GM18517 (cell line): Measurements from ENCODE around the gene GNAL.
A peak's percentile ranks its signal among the peaks of the same experiment; 100 is the strongest.
"Not testable (repeated sequence)": the region's sequence is repeated elsewhere in the genome, so short reads cannot be mapped to it uniquely, and the experiment has no call there.

Experiments
- ATAC-seq: cut with Tn5 transposase; IDR thresholded peaks from one replicate; pipeline ENCODE4 v1.9.1; 2021; ENCODE audit warnings: mild to moderate bottlenecking, moderate library complexity; ENCODE audit not compliant: unreplicated experiment

Gene GNAL

DNA sequence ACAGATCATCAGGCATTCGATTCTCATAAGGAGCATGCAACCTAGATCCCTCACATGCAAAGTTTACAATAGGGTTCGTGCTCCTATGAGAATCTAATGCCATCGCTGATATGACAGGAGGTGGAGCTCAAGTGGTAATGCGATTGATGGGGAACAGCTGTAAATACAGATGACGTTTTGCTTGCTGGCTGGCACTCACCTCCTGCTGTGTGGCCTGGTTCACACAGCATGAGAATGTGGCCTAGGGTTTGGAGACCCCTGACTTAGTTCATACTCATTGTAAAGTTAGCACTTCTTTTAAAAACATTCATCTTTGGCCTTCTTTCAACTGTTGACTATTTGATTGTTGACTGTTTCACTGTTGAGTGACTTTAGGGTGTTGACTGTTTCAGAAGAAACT is 153.5 kb downstream of the GNAL start:
- ATAC-seq: no peak

DNA sequence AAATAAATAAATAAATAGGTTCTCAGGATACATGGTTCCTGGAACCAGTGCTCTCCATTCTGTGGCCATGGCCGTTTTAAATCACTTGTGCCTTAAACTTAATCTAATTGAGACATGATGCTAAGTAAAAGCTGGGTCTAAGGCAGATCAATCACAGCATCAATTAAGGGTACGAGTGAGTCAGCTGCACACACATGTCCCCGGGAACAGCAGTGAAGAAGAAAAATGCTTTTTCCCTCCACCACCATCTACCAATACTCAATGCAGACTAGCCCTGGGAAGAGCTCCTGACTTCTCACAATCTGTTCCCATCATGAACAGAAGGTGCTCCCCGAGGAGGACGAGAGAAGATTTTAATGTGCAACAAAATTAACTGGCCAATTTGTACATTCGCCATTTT is 155.4 kb downstream of the GNAL start:
- ATAC-seq: no peak

DNA sequence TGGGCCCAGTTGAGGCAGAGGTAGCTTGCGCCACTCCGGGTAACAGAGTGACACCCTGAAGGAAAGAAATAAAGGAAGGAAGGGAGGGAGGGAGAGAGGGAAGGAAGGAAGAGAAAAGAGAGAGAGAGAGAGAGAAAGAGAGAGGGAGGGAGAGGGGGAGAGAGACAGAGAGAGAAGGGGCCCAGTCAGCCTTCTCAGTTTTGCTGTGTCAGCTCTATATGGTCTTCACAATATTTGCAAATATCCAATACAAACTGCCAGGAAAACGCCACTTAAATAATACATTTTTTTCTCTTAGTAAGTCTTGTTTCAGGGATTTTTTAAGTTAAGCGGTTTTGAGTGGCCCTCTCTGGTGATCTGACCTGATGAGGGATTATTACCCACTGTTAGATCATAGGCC is 156.6 kb downstream of the GNAL start:
- ATAC-seq: no peak

DNA sequence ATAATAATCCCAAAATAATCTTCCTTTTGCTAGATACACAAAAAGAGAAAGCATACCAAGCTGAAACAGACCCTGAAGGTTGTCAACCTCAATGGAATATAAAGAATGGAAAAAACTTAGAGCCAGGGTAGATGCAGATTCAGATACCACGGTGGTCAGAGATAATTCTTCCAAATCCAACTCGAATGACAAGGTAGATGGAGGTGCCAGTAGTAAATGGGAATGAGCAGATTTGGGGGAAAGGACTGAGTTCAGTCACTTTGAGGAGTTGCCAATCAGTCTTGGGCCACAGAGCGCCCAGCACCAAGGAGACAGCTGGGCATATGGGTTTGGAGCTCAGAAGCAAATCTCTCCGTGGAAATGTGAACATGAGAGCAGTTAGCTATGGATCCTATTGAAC is 158.7 kb downstream of the GNAL start:
- no peak for ATAC-seq

DNA sequence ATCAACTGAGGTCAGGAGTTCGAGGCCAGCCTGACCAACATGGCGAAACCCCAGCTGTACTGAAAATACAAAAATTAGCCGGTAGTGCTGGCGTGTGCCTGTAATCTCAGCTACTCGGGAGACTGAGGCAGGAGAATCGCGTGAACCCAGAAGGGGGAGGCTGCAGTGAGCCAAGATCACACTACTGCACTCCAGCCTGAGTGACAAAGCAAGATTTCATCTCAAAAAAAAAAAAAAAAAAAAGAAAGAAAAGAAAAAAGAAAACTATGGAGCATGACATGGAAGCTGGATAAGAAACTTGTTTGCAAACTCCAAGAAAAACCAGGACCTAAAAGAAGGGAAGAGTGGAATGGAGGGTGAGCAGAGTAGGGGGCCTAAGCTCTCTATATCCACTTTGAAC is 160.2 kb downstream of the GNAL start:
- no peak for ATAC-seq

DNA sequence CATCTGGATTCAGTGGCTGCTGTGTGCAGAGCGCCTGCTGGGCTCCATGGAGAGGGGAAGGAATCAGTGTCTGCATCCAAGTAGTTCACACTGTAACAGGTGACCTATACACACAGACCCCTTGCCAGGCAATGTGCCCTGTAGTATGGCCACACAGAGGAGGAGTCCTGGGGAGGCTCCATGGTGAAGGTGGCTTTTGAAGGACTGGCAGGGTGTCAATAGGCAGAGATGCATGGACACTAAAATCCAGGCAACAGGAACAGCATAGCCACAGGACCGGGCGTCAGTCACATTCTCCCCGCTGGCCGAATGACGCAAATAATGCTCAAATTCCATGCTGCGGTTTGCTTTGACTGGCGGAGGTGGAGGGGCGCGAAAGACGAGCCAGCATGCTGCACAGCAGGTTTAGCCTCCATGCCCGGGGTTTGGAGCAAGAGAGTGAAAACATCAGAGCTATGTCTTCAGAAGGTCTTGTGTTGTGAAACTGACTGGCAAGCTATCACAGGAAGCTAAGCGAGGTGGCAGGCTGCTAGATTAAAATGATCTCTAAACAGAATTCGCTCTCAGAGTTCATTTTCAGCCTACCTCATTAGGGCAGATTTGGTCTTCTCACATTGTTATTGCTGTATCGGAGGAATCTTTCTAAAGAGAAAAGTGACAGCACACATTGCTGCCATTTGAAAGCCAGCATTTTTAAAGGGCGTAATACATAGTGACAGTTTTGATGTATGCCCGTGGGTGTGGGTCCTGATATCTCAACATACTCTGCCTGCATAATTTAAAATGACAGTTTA is 161.0 kb downstream of the GNAL start:
- no peak for ATAC-seq

DNA sequence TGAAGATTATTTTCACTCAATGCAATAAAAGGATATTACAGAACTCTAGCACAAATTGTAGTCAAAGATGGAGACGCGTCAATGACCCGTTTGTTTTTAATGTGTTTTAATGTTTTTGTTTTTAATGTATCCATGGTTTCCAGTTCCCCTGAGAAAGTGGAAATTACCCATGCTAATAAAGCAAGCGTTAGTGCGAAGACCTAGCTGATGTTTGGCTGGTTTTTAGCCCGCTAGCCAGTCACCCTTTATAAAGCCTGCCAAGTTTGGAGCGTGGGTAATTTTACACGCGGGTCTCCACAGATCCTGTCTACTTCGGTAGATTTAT is 161.7 kb downstream of the GNAL start:
- ATAC-seq: peak; percentile 53

DNA sequence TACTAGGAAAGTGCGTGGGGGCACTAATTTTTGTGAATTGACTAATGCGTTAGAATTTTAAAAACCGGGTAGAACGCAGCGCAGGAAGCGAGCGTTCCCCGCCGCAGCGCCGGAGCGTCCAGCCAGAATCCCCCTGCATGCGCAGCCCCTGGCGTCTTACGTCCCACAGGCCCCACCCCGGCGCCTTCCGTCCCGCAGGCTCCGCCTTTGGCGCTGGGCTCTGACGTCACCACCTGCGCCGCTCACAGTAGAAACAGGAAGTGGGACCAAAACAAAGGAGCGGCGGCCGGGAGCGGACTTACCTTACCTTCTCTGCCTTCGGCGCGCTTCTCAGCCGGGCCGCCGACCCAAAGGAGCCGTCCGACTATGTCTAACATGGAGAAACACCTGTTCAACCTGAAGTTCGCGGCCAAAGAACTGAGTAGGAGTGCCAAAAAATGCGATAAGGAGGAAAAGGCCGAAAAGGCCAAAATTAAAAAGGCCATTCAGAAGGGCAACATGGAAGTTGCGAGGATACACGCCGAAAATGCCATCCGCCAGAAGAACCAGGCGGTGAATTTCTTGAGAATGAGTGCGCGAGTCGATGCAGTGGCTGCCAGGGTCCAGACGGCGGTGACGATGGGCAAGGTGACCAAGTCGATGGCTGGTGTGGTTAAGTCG is 162.2 kb downstream of the GNAL start, which contains the start of gene CHMP1B:
CHMP1B (plus strand) TSS at position 268 of the 660 bp plus-strand sequence; CDS start at position 367, 99 bp downstream.
- peak; percentile 82 for ATAC-seq

DNA sequence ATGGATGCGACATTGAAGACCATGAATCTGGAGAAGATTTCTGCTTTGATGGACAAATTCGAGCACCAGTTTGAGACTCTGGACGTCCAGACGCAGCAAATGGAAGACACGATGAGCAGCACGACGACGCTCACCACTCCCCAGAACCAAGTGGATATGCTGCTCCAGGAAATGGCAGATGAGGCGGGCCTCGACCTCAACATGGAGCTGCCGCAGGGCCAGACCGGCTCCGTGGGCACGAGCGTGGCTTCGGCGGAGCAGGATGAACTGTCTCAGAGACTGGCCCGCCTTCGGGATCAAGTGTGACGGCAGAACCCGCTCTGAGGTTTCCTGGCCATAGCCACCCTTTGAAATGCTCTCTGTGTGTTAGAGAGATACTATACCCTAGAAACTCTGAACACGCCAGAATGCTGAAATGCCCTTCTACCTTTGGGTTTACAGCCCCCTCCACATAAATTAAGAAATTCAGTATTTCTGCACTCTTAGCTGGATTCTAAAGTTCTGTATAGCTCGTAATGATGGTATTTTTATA is 162.8 kb downstream of the GNAL start:
- ATAC-seq: peak; percentile 25

DNA sequence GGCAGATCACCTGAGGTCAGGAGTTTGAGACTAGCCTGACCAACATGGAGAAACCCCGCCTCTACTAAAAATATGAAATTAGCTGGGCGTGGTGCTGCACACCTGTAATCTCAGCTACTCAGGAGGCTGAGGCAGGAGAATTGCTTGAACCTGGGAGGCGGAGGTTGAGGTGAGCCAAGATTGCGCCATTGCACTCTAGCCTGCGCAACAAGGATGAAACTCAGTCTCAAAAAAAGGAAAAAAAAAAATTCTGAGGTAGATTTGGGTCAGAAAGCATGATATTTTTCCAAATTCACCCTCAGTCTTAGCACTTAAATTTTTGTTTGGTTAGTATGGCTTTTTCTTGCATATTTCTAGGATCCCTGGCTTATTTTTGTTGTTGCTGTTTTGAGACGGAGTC is 165.5 kb downstream of the GNAL start:
- not testable (repeated sequence) for ATAC-seq

DNA sequence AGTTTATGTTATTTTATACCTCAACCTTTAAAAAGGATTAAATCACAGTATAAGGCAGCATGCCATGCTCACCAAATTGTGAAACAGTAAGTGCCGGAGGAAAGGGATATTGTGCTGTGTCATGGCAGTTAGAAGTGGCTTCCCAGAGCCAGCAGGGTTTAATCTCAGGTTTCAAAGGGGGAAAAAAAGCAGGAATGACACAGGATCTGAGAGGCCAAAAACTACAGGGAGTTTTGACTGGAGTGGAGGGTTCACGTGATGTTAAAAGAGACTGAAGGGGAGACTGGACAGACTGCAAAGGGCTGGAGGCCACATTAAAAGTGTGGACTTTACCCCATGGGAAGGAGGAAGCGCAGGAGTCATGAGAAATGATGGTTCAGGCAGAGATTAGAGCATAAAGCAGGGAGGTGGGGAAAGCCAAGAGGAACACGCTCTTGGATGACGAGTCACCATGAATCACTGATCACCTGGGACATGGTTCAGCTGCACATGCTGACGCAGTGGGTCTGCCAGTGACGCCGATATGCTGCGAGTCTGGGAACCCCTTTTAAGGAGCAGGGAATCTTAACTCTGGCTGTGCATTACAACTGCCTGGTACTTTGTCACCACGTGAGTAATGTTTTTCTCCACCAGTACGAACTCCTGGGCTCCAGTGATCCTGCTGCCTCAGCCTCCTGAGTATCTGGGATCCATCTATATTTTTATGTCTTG is 168.3 kb downstream of the GNAL start:
- no peak for ATAC-seq

DNA sequence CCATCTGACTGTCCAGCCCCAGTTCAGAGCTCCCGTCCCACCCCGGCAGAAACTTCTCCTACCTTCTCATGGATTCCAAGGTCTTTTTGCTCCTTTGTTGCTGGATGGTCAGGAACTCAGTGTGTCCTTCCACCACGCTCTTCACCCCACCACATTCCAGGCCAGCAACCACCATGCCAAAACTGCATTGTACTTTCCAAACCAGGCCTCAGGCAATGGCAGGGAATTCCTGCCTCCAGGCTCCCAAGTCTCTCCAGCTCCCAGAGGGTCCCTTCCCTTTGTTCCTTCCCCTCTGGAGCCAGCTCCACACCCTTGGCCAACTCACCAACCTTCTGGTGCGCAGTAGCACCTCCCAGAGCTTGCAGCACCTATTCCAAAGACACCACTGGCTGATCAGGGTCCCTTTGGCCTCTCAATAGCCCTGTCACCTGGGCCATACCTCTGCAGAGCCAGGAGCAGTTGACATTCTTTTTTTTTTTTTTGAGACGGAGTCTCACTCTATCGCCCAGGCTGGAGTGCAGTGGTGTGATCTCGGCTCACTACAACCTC is 170.3 kb downstream of the GNAL start:
- ATAC-seq: no peak

DNA sequence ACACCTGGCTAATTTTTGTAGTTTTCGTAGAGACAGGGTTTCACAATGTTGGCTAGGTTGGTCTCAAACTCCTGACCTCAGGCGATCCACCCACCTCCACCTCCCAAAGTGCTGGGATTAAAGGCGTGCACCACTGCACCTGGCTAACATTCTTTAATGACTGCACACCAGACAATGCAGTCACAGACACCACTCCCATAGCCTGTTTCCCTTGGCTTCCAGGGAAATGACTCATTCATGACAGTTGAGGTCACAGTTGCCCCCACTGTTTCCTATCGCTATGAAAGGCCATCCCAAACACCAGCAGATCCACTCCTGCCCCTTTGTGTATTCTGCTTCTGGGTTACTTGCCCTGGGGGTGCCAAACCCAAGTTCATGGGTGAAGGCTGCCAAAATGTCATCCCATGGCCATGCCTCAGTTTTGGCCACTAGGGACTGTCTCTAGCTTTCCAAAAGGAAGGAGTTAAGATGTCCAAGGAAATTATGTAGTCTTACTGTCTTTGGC is 170.9 kb downstream of the GNAL start:
- no peak for ATAC-seq

DNA sequence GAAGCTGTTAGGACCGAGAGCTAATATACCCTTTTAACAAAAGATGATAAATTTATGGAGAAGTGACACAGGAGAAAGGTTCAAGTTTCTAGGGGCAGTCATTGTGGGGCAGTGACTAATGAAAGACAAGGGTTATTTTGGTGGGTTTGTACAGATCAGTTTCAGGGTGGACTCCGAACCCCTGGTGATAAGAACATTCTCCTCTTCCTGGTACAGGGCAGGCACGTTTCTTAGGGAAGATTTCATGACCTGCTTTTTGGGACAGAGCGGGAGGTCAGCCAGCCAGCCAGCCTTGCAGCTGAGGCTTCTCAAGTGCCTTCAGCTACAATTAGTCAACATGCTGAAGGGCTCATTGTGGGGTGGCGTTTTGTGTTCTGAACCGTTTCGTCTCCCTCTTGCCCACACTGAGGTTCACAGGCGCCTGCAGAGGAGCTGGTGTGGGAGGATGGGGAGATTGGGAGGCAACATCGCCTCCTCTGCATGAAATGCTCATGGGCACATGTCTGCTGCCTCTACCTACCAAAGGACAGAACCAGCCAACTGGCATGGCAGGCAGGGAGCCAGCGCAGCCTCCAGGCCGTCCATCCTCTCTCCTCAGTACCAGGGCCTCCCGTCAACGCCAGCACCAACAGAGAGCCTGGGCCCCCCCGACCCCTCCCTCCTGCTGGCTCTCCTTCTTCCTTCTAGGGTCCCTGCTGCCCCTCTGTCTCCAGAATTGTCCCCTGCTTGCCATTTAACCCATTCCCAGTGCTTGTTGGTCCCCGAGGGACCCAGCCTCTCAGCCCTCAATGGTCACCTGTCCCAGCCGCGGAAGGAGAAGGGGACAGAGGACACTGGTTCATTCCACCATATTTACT is 171.8 kb downstream of the GNAL start:
- ATAC-seq: no peak

DNA sequence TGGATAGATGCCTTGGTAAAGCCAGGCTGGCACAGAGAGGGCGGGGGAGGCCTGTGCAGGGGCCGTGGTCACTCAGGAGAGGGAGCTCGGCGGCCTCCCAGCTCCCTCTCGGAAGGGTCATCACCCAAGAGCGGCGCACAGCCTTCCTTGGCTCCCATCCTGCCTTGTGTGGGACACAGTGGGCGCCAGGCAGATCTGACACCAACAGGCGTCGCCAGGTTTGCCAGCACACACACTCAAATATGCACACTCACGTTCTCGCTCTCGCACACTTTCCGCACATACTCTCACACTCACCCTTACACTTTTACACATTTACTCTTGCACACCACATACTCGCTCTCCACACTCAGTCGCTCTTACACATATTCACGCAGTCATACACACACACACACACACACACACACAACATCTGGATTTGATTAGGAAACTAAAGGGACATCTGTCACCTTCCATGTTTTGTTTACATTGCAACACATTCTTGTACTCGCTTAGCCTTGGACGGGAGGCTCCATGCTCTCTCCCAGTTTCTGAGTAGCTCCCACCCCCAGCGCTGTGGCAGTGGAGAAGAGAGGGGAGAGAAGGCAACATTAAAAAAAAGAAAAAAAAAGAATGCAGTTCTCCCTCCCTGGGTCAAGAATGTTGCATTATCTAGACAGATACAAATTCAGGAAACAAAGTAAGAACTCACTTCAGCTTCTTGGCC is 172.7 kb downstream of the GNAL start:
- ATAC-seq: no peak

DNA sequence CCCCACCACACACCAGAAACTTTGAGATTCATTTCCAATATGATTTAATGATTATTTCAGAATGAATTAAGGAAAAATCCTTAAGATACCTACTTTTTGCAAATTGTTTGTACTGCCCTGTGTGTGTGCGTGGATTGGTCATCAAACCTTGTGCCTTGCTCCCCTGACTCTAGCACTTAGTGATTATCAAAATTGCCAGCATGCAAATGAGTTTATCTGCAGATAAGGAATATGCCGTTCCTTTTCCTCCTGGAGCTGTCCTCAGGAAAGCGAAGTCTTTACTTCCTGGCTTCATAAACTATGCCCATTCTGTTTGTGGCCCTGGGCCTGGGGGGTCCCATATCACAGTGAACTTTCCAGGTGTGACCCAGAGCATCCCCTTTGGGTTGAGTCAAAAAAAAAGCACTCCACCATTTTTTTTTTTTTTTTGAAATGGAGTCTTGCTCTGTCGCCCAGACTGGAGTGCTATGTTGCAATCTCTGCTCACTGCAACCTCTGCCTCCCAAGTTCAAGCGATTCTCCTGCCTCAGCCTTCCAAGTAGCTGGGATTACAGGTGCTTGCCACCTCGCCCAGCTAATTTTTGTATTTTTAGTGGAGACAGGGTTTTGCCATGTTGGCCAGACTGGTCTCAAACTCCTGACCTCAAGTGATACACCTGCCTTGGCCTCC is 173.5 kb downstream of the GNAL start:
- ATAC-seq: no peak

DNA sequence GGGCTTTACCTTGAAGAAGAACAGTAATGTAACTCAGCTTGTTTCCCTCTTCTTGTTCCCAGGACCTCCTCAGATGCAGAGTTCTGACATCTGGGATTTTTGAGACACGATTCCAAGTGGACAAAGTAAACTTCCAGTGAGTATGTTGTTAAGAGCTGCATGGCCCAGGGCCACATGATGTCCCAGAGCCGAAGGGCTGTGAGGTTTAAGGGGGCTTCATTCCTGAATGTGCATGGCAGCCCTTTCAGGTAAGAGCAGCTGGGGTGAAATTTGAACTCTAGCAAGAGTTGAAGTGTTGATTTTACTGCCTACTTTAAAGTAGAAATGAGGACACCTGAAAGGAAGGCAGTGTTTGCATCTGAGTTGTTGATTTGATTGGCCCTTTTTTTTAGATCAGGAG is 175.4 kb downstream of the GNAL start:
- ATAC-seq: no peak

DNA sequence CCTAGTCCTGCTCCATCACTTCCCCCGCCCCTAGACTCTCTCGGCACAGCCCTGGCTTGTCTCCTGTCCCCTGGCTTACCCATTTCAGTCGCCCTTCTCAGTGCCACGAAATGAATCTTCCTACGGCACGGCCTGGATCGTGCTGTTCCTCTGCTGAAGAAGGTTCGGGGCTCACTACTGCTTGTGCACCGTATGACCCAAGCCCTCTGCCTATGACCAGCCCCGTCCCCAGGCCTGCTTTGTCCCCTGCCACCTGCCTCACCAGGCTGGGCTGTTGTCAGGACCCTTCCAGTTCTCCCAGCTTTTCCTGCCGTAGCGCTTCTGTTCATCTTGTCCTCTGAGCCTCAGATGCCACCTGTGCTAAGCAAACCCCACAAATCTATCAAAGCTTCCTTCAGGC is 176.0 kb downstream of the GNAL start:
- ATAC-seq: no peak

DNA sequence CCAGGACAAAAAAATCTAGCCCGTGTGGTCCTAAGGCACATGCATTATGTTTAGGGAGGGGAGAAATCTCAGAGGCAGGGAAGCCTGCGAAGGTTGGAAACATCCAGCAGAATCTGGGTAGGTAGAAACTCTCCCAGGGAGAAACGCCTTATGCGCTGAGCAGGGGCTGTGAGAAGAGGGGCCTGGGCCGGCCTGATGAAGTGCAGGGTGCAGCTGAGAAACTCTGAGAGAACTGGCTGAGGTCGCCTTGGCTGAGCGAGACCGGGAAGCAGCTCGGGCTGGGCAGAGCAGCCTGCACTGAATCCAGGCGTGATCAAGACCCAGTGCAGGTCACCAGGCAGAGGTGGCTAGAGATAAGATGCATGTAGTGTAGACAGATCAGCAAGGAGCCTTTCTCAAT is 177.3 kb downstream of the GNAL start:
- ATAC-seq: no peak
